ENCODE measurements around the gene TCEA3.
A peak's percentile ranks its signal among the peaks of the same experiment; 100 is the strongest.

Gene TCEA3

GRCh38 chr1:23417570-23417969, 7.0 kb downstream of the TCEA3 start:
- DNase-seq, result no peak

DNA sequence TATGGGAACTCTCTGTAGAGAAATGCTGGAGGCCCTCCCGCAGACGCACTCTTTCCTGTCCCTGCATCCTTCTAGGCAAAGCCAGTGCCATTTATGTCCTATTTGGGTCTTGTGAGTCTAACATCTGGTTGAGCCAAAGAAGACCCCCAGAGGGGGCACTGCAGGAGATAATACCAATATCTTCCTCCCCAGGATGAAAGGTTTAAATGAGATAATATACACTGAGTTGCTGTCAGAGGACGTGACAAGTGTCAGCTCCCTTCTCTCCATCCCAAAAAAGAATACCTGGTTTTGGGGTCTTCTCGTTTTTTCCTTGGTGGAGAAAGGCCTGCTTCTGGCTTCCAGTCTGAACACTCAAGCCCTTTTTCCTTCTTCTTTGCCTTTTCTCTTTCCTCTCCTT, 7.6 kb downstream of the TCEA3 start:
- DNase-seq, result no peak

DNA sequence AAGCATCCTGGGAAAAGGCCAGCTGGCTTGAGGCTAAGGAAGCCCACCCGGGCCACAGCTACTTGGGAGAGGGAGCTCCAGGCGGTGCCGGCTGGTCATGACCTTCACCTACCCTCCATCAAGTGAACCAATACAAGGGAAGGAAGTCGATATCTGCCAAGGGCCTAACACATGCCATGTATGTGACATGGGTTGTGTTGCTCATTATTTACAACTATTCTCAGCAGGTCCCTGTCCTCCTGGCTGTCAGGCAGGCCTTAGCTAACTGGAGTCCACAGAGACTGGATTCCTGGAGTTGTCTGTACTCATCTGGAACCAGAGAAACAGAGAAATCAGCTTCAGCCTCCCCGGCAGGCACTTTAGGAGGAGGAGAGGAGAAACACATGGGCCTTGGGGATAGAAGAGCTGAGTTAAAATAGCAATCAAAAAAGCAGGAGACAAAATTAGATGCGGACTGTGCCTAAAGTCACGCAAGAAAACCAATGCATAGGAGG, 15.7 kb downstream of the TCEA3 start:
- no peak for DNase-seq

- no peak for DNase-seq
These were observed 17.4 kb downstream of the TCEA3 start for GRCh38 chr1:23407016-23407630.

GRCh38 chr1:23405946-23406345, 18.6 kb downstream of the TCEA3 start:
- no peak for DNase-seq

DNA sequence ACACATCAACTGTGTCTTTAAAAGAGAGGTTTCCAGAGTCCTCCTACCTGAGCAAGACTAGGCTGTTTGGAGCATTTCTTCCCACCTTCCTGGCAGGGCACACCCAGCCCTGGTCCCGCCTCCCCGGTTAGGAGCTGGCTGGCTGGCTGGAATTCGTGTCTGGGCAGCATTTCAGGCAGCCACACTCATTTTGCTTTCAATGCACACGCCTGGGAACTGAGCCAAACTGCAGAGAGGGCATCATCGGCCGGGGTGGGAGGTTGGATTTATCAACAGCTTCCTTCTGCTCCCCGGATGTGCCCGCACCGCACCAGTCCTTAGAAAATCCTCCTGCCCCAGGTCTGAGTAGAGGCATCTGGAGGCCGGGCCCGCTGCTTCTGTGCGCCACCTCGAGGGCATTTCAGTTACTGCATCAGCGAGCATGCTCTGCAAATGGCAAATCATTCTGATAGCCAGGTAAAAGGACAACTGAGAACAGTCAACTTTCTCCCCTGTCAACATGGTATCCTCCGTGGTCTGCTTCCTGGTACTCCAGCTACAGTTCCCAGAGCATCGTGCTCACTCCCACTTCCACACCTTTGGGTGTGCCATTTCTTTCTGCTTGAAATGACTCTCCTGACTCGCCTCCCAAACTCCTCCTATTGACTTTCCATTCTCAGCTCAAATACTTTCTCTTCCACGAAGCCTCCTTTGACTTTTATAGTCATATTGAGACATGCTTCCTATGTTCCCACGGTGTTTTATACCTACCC, 20.6 kb downstream of the TCEA3 start:
- peak; percentile 80 for DNase-seq

GRCh38 chr1:23403355-23403734, 21.2 kb downstream of the TCEA3 start:
- no peak for DNase-seq

GRCh38 chr1:23403038-23403336, 21.6 kb downstream of the TCEA3 start:
- DNase-seq, result no peak

DNA sequence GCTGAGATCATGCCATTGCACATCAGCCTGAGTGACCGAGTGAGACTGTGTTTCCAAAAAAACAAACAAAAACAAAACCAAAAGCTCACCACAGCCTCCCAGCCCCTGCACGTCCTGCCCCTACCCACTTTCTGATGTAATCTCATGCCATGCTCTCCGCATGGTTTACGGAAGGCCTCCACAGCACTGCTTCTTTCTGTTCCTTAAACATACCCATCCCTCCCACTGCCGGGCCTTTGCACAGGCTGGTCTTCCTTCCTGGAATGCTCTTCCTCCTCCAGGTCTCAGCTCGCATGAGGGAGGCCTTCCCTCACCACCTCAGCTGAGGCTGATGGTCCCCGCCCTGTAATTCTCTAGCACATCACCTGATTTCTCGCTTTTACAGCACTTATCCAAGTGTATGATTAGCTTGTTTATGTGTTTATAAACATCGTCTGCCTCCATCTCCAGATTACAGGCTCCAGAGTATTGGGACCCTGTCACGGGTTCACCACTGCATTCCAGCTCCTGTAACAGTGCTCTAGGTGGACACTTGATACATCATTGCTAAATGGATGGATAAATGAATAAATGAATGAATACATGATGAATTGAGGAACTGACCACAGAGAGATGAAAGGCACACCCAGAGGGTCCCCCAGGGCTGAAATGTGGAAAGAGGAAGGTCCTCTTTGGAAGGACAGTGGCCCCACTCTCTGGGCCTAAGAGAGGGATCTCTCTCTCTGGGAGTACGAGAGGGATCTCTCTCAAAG, 22.1 kb downstream of the TCEA3 start:
- DNase-seq, result no peak

DNA sequence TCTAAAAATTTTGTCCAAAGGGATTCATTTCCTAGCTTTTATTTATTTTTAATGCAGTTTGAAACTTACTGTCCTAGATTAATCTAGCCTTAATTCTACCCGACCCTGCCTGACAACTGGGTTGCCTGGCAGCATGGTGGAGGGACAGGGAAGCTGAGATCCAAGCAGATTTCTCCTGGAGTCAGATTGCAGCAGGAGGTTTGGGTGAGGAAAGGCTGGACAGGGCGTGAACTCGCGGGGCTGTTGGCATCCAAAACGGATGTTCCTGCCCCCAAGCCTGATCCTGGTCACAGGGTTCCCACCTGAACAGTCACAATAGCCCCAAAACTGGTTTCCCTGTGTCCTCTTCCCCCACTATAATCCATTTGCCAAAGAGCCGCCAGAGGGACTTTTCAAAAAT, 23.2 kb downstream of the TCEA3 start:
- DNase-seq, result no peak

DNA sequence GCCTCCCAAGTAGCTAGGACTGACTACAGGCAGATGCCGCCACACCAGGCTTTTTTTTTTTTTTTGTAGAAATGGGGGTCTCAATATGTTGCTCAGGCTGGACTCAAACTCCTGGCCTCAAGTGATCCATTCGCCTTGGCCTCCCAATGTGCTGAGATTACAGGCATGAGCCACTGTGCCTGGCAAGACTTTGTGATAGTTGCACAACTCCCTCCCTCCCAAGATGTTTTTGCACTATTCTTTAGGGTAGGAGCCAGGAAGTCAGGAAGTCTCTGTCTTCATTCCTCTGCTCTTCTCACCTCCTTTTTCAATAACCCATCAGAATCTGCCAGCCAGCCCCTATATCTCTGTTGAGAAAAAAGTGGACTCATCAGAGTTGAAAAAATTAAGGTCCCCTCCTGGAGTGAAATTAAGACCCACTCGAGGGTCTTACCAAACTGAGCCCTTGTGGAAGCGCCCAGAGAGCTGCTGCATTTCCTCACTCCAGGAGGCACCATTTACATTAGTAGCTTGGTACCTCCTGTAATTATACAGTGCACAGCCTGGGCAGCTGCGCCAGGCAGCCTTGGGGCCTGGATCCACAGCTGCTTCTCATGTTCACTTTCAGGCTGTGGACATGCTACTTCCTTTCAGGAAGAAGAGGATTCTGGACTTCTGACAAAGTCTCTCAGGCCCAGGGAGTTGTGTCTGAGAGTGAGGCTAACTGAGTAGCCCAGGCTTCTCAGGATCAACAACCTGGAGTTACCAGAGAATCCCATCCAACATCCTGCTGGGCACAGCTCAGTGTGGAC, 24.0 kb downstream of the TCEA3 start:
- DNase-seq, result no peak

- no peak for DNase-seq
These were observed 25.3 kb downstream of the TCEA3 start for GRCh38 chr1:23399229-23399628.

DNA sequence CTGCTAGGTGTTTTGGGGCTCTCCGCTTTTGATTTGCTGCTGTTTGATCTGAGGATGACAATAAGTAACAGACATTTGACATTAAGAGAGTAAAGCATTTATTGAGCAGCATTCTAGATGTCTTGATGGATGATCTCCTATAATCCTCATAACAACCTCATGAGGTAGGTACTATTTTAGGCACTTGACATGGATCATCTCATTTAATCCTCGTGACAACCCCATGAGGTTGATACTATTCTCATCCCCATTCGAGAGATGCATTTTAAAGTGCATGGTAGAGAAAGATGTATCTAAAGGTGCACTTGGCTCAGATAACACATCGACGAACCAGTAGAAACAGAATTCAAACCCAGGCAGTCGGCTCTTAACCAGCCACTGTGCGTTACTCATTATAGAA, 26.6 kb downstream of the TCEA3 start:
- no peak for DNase-seq

GRCh38 chr1:23396380-23396779, 28.2 kb downstream of the TCEA3 start:
- no peak for DNase-seq

- DNase-seq, result no peak
These were observed 28.7 kb downstream of the TCEA3 start for GRCh38 chr1:23395849-23396248.

DNA sequence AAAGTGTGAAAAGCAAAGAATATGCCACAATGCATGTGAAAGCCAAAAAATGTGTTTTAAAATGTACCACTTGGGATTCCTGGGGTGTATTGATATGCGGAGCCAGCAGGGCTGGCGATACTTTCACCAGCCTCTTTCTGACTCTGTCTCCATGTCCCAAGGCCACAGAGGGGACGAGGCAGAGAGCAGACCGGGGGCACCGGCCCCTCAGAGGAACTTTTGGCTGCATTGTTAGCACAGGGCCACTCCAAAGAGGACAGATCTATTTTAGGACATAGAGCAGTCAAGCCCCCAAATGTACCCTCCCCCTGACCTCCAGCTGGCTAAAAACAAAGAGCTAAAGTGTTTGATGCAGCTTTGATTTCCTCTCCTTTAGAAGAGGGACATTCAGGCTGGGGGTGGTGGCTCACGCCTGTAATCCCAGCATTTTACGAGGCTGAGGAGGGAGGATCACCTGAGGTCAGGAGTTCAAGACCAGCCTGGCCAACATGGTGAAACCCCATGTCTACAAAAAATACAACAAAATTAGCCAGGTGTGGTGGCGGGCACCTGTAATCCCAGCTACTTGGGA, 29.3 kb downstream of the TCEA3 start:
- DNase-seq, result no peak

DNA sequence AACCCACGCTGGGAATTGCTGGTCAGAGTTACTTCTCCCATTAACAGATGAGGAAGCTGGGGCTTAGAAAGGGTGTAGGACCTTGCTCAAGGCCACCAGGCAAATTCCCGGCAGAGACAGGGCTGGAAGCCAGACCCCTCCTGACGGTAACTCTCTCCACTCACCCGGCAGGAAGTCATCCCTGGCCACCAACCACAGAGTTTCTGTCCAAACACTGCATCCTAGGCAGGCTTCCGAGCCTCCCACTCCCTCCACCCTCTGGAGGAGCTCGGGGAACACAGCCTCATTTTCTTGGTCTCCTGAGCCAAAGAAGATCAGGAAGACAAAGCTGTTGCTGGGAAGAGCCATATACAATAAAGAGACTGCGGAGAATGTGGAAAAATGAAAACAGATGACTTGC, 29.9 kb downstream of the TCEA3 start:
- DNase-seq, result no peak

GRCh38 chr1:23394181-23394580, 30.4 kb downstream of the TCEA3 start:
- DNase-seq, result no peak

- no peak for DNase-seq
These were observed 30.8 kb downstream of the TCEA3 start for GRCh38 chr1:23393706-23394105.

GRCh38 chr1:23392125-23392855, 32.3 kb downstream of the TCEA3 start:
- DNase-seq, result no peak

GRCh38 chr1:23389837-23390321, 34.7 kb downstream of the TCEA3 start:
- DNase-seq, result no peak

GRCh38 chr1:23387494-23387893, 37.1 kb downstream of the TCEA3 start:
- no peak for DNase-seq
